Loucy (cell line): Measurements from ENCODE around the gene ANAPC2.
A peak's percentile ranks its signal among the peaks of the same experiment; 100 is the strongest.

Source experiments
- H2AFZ ChIP-seq: fragments of 200-600 bp; sonication (generic); 2 replicates; pipeline ENCODE4 v1.6.0; 2016; ENCODE audit warnings: antibody characterized with exemption, mild to moderate bottlenecking, low read length, moderate library complexity
- H3F3A ChIP-seq: fragments of 200-600 bp; 2 replicates; pipeline ENCODE4 v1.6.0; 2016; ENCODE audit warnings: antibody characterized with exemption, low read depth, mild to moderate bottlenecking
- H3K27me3 ChIP-seq: fragments of 200-600 bp; sonication (generic); 2 replicates; pipeline ENCODE4 v1.6.1; 2014; ENCODE audit warnings: low read length, mild to moderate bottlenecking; ENCODE audit not compliant: insufficient read depth, poor library complexity, severe bottlenecking
- H3K36me3 ChIP-seq: fragments of 200-600 bp; sonication (generic); 2 replicates; pipeline ENCODE4 v1.6.1; 2016; ENCODE audit warnings: low read length; ENCODE audit not compliant: insufficient read depth
- H3K4me1 ChIP-seq: fragments of 200-600 bp; sonication (generic); 2 replicates; pipeline ENCODE4 v1.5.1; 2014; ENCODE audit warnings: low read length, mild to moderate bottlenecking; ENCODE audit not compliant: insufficient read depth, poor library complexity, severe bottlenecking
- H3K4me2 ChIP-seq: fragments of 200-600 bp; sonication (generic); 2 replicates; pipeline ENCODE4 v1.6.0; 2014; ENCODE audit warnings: antibody characterized with exemption, low read length, low read depth, mild to moderate bottlenecking; ENCODE audit not compliant: poor library complexity, severe bottlenecking
- H3K4me3 ChIP-seq: fragments of 200-600 bp; sonication (generic); 2 replicates; pipeline ENCODE4 v1.5.1; 2014; ENCODE audit warnings: low read length, mild to moderate bottlenecking, mixed read lengths; ENCODE audit not compliant: poor library complexity, severe bottlenecking
- H3K79me2 ChIP-seq: fragments of 200-600 bp; sonication (generic); 2 replicates; pipeline ENCODE4 v1.6.1; 2014; ENCODE audit warnings: low read length; ENCODE audit not compliant: insufficient read depth
- H3K9ac ChIP-seq: fragments of 200-600 bp; sonication (generic); 2 replicates; pipeline ENCODE4 v1.6.0; 2014; ENCODE audit warnings: mild to moderate bottlenecking, low read depth, low read length, moderate library complexity; ENCODE audit not compliant: poor library complexity, severe bottlenecking
- H3K9me2 ChIP-seq: fragments of 200-600 bp; sonication (generic); replicated peaks from 2 replicates; pipeline ENCODE4 v1.6.1; 2016; ENCODE audit warnings: low read depth, low read length, mixed read lengths
- H3K9me3 ChIP-seq: fragments of 200-600 bp; sonication (generic); 2 replicates; pipeline ENCODE4 v1.6.1; 2014; ENCODE audit warnings: mild to moderate bottlenecking, antibody characterized with exemption, low read length, low read depth; ENCODE audit not compliant: insufficient read depth
- H4K20me1 ChIP-seq: fragments of 200-600 bp; sonication (generic); 2 replicates; pipeline ENCODE4 v1.6.0; 2014; ENCODE audit warnings: antibody characterized with exemption, low read length, mild to moderate bottlenecking; ENCODE audit not compliant: insufficient read depth, poor library complexity, severe bottlenecking
- EZH2phosphoT487 ChIP-seq: fragments of 200-600 bp; IDR thresholded peaks from 2 replicates; pipeline ENCODE4 v1.6.1; 2018; ENCODE audit warnings: antibody characterized with exemption, mild to moderate bottlenecking, moderate library complexity, borderline replicate concordance
- TF ChIP-seq, protein P1 (sequence below): fragments of 200-600 bp; sonication (generic); conservative IDR thresholded peaks from 2 replicates; pipeline ENCODE4 v1.5.1; 2014; ENCODE audit warnings: mild to moderate bottlenecking, antibody characterized with exemption, low read length

The ANAPC2 gene

GRCh38 chr9:137222190-137223077 is 34.1 kb upstream of the ANAPC2 start, which contains the start of gene RNF208:
Gene RNF208, minus strand, starts transcription at chr9:137222240. Its CDS starts 1,028 bp downstream, at chr9:137221212.
- Histone ChIP-seq H3K4me3 (peak within 1 kb of the TSS; percentile 90), H3K27me3 (no peaks in the 10 kb centered on the region), H3K9ac (peak within 1 kb of the TSS; percentile 97), H3K36me3 (no peaks in the 10 kb centered on the region), H3K79me2 (no peaks in the 10 kb centered on the region), H2AFZ (peak within 1 kb of the TSS; percentile 51; the same call in 1 of the 2 replicates), H3K4me2 (peak within 1 kb of the TSS; percentile 77), H3K4me1 (peaks cover 21% of the 10 kb centered on the region), H3K9me2 (no peaks in the 10 kb centered on the region), H3K9me3 (no peaks in the 10 kb centered on the region), H4K20me1 (no peaks in the 10 kb centered on the region), H3F3A (no peaks in the 10 kb centered on the region)
- TF ChIP-seq EZH2phosphoT487 = no peak
- TF ChIP-seq, protein P1, sequence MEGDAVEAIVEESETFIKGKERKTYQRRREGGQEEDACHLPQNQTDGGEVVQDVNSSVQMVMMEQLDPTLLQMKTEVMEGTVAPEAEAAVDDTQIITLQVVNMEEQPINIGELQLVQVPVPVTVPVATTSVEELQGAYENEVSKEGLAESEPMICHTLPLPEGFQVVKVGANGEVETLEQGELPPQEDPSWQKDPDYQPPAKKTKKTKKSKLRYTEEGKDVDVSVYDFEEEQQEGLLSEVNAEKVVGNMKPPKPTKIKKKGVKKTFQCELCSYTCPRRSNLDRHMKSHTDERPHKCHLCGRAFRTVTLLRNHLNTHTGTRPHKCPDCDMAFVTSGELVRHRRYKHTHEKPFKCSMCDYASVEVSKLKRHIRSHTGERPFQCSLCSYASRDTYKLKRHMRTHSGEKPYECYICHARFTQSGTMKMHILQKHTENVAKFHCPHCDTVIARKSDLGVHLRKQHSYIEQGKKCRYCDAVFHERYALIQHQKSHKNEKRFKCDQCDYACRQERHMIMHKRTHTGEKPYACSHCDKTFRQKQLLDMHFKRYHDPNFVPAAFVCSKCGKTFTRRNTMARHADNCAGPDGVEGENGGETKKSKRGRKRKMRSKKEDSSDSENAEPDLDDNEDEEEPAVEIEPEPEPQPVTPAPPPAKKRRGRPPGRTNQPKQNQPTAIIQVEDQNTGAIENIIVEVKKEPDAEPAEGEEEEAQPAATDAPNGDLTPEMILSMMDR = no peak

- Histone ChIP-seq H4K20me1 (no peaks in the 10 kb centered on the region), H2AFZ (peak overlapping the region; percentile 36; the same call in 1 of the 2 replicates), H3K36me3 (no peaks in the 10 kb centered on the region), H3K4me2 (no peak overlapping the region), H3K4me3 (peak overlapping the region; percentile 56), H3K79me2 (no peaks in the 10 kb centered on the region), H3K9me2 (no peaks in the 10 kb centered on the region), H3K9ac (no peak overlapping the region), H3K27me3 (no peaks in the 10 kb centered on the region), H3K9me3 (no peaks in the 10 kb centered on the region), H3F3A (no peaks in the 10 kb centered on the region), H3K4me1 (peaks cover 21% of the 10 kb centered on the region)
- TF ChIP-seq EZH2phosphoT487 = no peak
- TF ChIP-seq, protein P1 = no peak
Measured at GRCh38 chr9:137221506-137222111, 33.2 kb upstream of the ANAPC2 start.

GRCh38 chr9:137221095-137221505 is 32.7 kb upstream of the ANAPC2 start:
- no peaks in the 10 kb centered on the region for H3F3A ChIP-seq

More at GRCh38 chr9:137221095-137221505, 32.7 kb upstream of the ANAPC2 start:
- Histone ChIP-seq H3K4me1 (peaks cover 21% of the 10 kb centered on the region), H3K9ac (no peak overlapping the region), H3K4me3 (no peak overlapping the region), H2AFZ (no peak overlapping the region), H4K20me1 (no peaks in the 10 kb centered on the region), H3K79me2 (no peaks in the 10 kb centered on the region), H3K4me2 (no peak overlapping the region), H3K27me3 (no peaks in the 10 kb centered on the region), H3K9me3 (no peaks in the 10 kb centered on the region), H3K36me3 (no peaks in the 10 kb centered on the region), H3K9me2 (no peaks in the 10 kb centered on the region)
- TF ChIP-seq, protein P1 = no peak
- TF ChIP-seq EZH2phosphoT487 = no peak
